Tibial nerve (tissue), 4 donors: ENCODE results near the gene ASTN2. TPM values are rescaled to one million over a fixed set of nuclear protein-coding genes. Genes with fewer than 3 reads are reported as not detected.

ENCODE experiments used
- DNase-seq, 2 donors: peaks; one replicate each; pipeline ENCODE4 v3.0.0-alpha.2; 2019; ENCODE audit warnings: low spot score in 2 of 2
- H3K27ac ChIP-seq, 4 donors: fragments of 200-600 bp; sonication (generic) in 3 of 4; one replicate each; pipeline ENCODE4 v1.5.1; 2017 to 2019; ENCODE audit warnings: mild to moderate bottlenecking in 1 of 4
- H3K27me3 ChIP-seq, 2 donors: fragments of 200-600 bp; sonication (generic) in 1 of 2; one replicate each; pipeline versions ENCODE4 v1.5.1 to v1.6.0; 2017 to 2019
- H3K36me3 ChIP-seq, 3 donors: fragments of 200-600 bp; sonication (generic); one replicate each; pipeline ENCODE4 v1.5.1; 2018 to 2019
- H3K4me1 ChIP-seq, 4 donors: fragments of 200-600 bp; sonication (generic) in 3 of 4; one replicate each; pipeline ENCODE4 v1.5.1; 2017 to 2019
- H3K4me3 ChIP-seq, 4 donors: fragments of 200-600 bp; sonication (generic) in 3 of 4; one replicate each; pipeline ENCODE4 v1.5.1; 2017 to 2019; ENCODE audit warnings: mild to moderate bottlenecking in 1 of 4, moderate library complexity in 1 of 4
- H3K9me3 ChIP-seq, 4 donors: fragments of 200-600 bp; sonication (generic) in 3 of 4; one replicate each; pipeline ENCODE4 v1.5.1; 2017 to 2019
- EP300 ChIP-seq, 2 donors: sonication (generic); formaldehyde crosslinking; IDR thresholded peaks; one replicate each; pipeline ENCODE4 v1.6.1; 2017; ENCODE audit warnings: antibody characterized with exemption in 2 of 2, mild to moderate bottlenecking in 1 of 2
- POLR2A ChIP-seq, 2 donors: fragments of 450-650 bp; IDR thresholded peaks; one replicate each; pipeline ENCODE4 v1.6.1; 2017; ENCODE audit warnings: antibody characterized with exemption in 2 of 2, mild to moderate bottlenecking in 2 of 2, moderate library complexity in 2 of 2
- WGBS, 2 donors: methylation state at CpG; one replicate each; pipeline ENCODE4 v1.1.5; 2018; 5-methylcytosine and 5-hydroxymethylcytosine counted together
- total RNA-seq, 4 donors: library from RNA; depleted of rRNA; stranded (reverse); fragments of >200 nt; gene quantifications; one replicate each; pipeline ENCODE4 v1.1.0, GENCODE V29; 2016
- TF ChIP-seq, protein P1 (sequence below), 5 experiments: fragments of 200-600 bp in 3 of 5; fragments of 450-650 bp in 2 of 5; sonication (generic) in 3 of 5; IDR thresholded peaks; one replicate each; pipeline ENCODE4 v1.5.1; 2016 to 2019; ENCODE audit warnings: antibody characterized with exemption in 5 of 5, mild to moderate bottlenecking in 3 of 5, moderate library complexity in 2 of 5

Gene ASTN2
- total RNA-seq, 4 donors from 2014 or later: 9.0 to 14.9 (median 12.3) TPM

DNA sequence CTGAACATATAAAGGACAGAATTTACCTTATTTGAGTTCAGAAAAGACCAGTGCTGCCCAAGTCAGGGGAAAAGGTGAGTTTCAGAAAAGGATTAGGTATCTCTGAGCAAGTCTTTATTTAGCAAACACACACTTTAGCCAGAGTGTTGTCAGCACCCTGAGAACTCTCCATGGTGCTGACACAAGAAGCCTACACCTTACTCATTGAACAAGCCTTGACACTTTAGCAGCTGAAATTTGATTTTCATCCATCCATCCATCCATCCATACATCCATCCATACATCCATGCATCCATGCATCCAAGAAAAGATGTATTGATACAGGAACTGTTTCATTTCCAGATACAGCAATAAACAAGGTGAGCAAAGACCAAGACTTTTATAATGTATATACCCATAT, 416.6 kb downstream of the ASTN2 start:
- TF ChIP-seq, protein P1, sequence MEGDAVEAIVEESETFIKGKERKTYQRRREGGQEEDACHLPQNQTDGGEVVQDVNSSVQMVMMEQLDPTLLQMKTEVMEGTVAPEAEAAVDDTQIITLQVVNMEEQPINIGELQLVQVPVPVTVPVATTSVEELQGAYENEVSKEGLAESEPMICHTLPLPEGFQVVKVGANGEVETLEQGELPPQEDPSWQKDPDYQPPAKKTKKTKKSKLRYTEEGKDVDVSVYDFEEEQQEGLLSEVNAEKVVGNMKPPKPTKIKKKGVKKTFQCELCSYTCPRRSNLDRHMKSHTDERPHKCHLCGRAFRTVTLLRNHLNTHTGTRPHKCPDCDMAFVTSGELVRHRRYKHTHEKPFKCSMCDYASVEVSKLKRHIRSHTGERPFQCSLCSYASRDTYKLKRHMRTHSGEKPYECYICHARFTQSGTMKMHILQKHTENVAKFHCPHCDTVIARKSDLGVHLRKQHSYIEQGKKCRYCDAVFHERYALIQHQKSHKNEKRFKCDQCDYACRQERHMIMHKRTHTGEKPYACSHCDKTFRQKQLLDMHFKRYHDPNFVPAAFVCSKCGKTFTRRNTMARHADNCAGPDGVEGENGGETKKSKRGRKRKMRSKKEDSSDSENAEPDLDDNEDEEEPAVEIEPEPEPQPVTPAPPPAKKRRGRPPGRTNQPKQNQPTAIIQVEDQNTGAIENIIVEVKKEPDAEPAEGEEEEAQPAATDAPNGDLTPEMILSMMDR (IDR thresholded peaks at IDR 0.05): no peak
- no peak for TF ChIP-seq POLR2A (IDR thresholded peaks at IDR 0.05)
- TF ChIP-seq EP300 (IDR thresholded peaks at IDR 0.05): no peak
- Histone ChIP-seq H3K27ac (no peak overlapping the region), H3K9me3 (no peaks in the 10 kb centered on the region), H3K4me1 (no peaks in the 10 kb centered on the region), H3K4me3 (no peak overlapping the region), H3K36me3 (no peaks in the 10 kb centered on the region), H3K27me3 (no peaks in the 10 kb centered on the region)
- DNase-seq: no peak

GRCh38 chr9:116992865-116993264, 422.0 kb downstream of the ASTN2 start:
- Histone ChIP-seq H3K4me1 (no peaks in the 10 kb centered on the region), H3K36me3 (no peaks in the 10 kb centered on the region), H3K4me3 (no peak overlapping the region), H3K27me3 (no peaks in the 10 kb centered on the region), H3K9me3 (no peaks in the 10 kb centered on the region), H3K27ac (no peak overlapping the region)
- WGBS, 2 donors: 48% methylated on average over 2 of the region's 2 CpGs
- no peak for TF ChIP-seq EP300 (IDR thresholded peaks at IDR 0.05)
- TF ChIP-seq POLR2A (IDR thresholded peaks at IDR 0.05): no peak
- TF ChIP-seq, protein P1 (IDR thresholded peaks at IDR 0.05): no peak
- no peak for DNase-seq

DNA sequence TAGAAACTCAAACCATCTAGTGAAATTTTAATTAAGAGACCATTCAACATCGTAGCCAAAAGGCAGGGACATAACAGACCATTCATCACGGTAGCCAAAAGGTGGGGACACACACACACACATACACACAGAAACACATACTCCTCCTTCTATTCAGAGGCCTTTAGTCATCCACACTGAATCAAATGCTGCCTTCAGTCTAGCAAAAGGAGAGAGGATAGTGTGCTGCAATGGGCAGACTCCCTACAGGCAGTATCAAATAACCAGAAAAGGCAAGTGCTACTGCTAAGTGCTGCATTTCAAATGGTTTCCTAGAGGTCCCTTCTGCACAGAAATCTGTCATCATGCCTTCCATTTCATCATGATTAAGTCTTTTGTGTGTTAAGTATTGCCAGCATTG, 423.8 kb downstream of the ASTN2 start:
- TF ChIP-seq EP300 (IDR thresholded peaks at IDR 0.05) (no peak), POLR2A (IDR thresholded peaks at IDR 0.05) (no peak)
- TF ChIP-seq, protein P1 (IDR thresholded peaks at IDR 0.05): no peak

GRCh38 chr9:116990592-116990991, 424.3 kb downstream of the ASTN2 start:
- H3K27ac ChIP-seq: no peak overlapping the region
- H3K36me3 ChIP-seq: no peaks in the 10 kb centered on the region
- no peaks in the 10 kb centered on the region for H3K27me3 ChIP-seq
- H3K9me3 ChIP-seq: no peaks in the 10 kb centered on the region
- TF ChIP-seq POLR2A (IDR thresholded peaks at IDR 0.05): no peak
- TF ChIP-seq EP300 (IDR thresholded peaks at IDR 0.05): no peak
- TF ChIP-seq, protein P1 (IDR thresholded peaks at IDR 0.05): no peak
- no peaks in the 10 kb centered on the region for H3K4me1 ChIP-seq
- DNase-seq: no peak
- H3K4me3 ChIP-seq: no peak overlapping the region
- WGBS, 2 donors: 56% methylated on average over 1 of the region's 1 CpG

More for the DNA sequence above, 423.8 kb downstream of the ASTN2 start:
- no peak overlapping the region for H3K4me3 ChIP-seq
- no peak overlapping the region for H3K27ac ChIP-seq
- no peaks in the 10 kb centered on the region for H3K27me3 ChIP-seq
- no peaks in the 10 kb centered on the region for H3K4me1 ChIP-seq
- no peaks in the 10 kb centered on the region for H3K36me3 ChIP-seq
- 77 to 85% methylated on average over 2 of the region's 2 CpGs for WGBS, 2 donors
- H3K9me3 ChIP-seq: no peaks in the 10 kb centered on the region
- no peak for DNase-seq

DNA sequence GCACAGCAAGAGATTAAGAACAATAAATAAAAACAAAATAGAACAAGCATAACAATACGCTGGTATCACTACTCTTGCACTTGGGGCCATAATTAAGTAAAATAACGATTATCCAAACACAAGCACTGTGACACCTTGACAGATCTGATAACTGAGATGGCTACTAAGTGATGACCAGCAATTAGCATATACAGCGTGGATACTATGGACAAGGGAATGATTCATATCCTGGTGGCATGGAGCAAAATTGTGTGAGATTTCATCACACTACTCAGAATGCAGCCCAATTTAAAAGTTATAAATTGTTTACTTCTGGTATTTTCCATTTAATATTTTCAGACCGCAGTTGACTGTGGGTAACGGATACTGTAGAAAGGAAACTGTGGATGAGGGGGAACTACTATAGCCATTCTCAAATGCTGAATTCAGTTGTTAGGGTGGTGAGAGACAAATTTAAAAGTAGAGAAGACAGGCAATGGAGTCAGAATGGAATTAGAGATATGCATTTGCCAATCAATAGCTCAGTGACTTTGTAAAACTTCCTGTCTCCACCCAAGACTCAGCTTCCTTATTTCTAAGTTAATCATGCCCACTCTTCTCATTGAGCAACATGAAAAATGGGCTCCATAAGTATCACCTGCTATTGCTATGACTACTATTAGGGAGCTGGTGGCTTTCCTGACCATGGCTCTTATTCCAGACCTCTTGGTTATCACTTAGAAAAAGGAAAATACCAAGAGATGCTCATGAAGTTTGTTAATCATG, 427.0 kb downstream of the ASTN2 start:
- Histone ChIP-seq H3K4me3 (no peak overlapping the region), H3K4me1 (no peaks in the 10 kb centered on the region), H3K9me3 (no peaks in the 10 kb centered on the region), H3K36me3 (no peaks in the 10 kb centered on the region), H3K27me3 (no peaks in the 10 kb centered on the region), H3K27ac (no peak overlapping the region)
- 73 to 88% methylated on average over 5 of the region's 5 CpGs for WGBS, 2 donors
- DNase-seq: no peak
- TF ChIP-seq EP300 (IDR thresholded peaks at IDR 0.05) (no peak), POLR2A (IDR thresholded peaks at IDR 0.05) (no peak)
- TF ChIP-seq, protein P1 (IDR thresholded peaks at IDR 0.05): no peak
